Epithelial cell of esophagus (primary cell): ENCODE measurements around the gene EIF1AY.

Source experiments
- DNase-seq: peaks from one replicate; pipeline ENCODE4 v3.0.0; 2010; ENCODE audit warnings: low read depth
- H3K4me3 ChIP-seq: 2 replicates; pipeline ENCODE4 v1.5.1; 2011; ENCODE audit warnings: mild to moderate bottlenecking, low read length, control low read depth
- CTCF ChIP-seq: IDR thresholded peaks from 2 replicates; pipeline ENCODE4 v1.5.1; 2011; ENCODE audit warnings: low read depth, mild to moderate bottlenecking, low read length, control low read depth, inconsistent platforms; ENCODE audit not compliant: insufficient read depth; ENCODE audit errors: missing control alignments

Gene EIF1AY

DNA sequence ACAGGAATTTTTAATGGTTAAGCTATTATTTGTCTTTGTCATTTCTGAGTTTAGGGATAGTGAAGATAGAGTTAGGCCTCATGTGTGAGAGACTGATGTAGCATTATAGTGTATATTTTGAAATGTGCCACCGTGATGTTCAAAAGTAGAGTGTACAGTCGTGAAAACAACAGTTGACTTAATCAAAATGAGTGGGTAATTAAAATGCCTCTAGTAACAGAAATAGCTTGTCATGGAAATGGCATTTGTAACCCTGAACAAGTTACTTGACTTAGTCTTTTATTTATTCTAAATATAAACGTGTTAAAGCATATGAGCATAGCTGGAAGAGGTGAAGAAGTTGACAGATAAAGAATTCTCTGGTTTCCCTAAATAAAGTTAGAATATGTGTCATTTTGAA lies 6.1 kb downstream of the EIF1AY start:
- DNase-seq = no peak
- no peak for TF ChIP-seq CTCF
- H3K4me3 ChIP-seq = no peak overlapping the region

DNA sequence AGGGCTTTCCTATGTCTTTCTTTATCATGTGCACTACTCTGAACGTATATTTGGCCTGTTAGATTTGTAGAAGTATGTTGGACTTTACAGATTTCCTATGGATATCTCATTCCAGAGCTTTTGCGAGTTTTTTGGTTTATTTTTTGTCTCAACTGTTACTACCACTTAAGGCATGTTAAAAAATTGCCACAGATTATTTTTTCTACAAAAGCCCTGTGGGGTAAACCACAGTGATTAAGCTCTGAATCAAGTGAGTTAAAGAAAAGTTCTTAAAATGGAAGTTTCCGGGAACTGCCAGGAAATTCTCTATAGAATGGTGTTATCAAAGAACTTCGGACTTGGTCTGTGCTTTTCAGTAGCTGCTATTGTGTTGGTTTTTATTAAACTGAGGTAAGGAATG lies 10.6 kb downstream of the EIF1AY start:
- no peak overlapping the region for H3K4me3 ChIP-seq
- DNase-seq = no peak
- TF ChIP-seq CTCF = no peak
